ENCODE results near the gene ACOT7.

Gene ACOT7

DNA sequence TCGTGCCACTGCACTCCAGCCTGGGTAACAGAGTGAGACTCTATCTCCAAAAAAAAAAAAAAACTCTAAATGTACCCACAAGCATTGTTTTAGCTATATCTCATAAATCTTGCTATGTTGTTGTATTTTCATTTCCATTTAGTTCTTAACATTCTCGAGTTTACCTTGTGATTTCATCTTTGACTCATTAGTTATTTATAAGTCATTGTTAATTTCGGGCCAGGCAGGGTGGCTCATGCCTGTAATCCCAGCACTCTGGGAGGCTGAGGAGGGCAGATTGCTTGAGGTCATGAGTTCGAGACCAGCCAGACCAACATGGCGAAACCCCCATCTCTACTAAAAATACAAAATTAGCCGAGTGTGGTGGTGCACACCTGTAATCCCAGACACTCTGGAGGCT lies 14.5 kb upstream of the ACOT7 start:
- TF ChIP-seq, protein P1, sequence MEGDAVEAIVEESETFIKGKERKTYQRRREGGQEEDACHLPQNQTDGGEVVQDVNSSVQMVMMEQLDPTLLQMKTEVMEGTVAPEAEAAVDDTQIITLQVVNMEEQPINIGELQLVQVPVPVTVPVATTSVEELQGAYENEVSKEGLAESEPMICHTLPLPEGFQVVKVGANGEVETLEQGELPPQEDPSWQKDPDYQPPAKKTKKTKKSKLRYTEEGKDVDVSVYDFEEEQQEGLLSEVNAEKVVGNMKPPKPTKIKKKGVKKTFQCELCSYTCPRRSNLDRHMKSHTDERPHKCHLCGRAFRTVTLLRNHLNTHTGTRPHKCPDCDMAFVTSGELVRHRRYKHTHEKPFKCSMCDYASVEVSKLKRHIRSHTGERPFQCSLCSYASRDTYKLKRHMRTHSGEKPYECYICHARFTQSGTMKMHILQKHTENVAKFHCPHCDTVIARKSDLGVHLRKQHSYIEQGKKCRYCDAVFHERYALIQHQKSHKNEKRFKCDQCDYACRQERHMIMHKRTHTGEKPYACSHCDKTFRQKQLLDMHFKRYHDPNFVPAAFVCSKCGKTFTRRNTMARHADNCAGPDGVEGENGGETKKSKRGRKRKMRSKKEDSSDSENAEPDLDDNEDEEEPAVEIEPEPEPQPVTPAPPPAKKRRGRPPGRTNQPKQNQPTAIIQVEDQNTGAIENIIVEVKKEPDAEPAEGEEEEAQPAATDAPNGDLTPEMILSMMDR (IDR thresholded peaks at IDR 0.05; ENCODE audit: low read depth, low read length, poor library complexity, severe bottlenecking): no peak
- TF ChIP-seq EZH2phosphoT487 (IDR thresholded peaks at IDR 0.05; ENCODE audit: borderline replicate concordance, low read length): no peak
- Histone ChIP-seq H3K27ac (ENCODE audit: low read depth, low read length) (no peak overlapping the region), H3F3A (ENCODE audit: control insufficient read depth, insufficient read depth) (no peaks in the 10 kb centered on the region), H3K27me3 (ENCODE audit: control insufficient read depth, low read length) (peaks cover 13% of the 10 kb centered on the region), H3K9me2 (replicated peaks; ENCODE audit: control insufficient read depth, low read length) (no peaks in the 10 kb centered on the region), H3K36me3 (ENCODE audit: control insufficient read depth, low read length) (no peaks in the 10 kb centered on the region), H3K4me1 (ENCODE audit: control insufficient read depth, low read length) (no peaks in the 10 kb centered on the region), H3K4me2 (ENCODE audit: low read length) (no peak overlapping the region), H4K20me1 (ENCODE audit: control insufficient read depth, insufficient read depth, low read depth, low read length) (no peaks in the 10 kb centered on the region; the same call in 1 of the 2 replicates), H3K79me2 (ENCODE audit: control insufficient read depth, low read length) (no peaks in the 10 kb centered on the region), H3K4me3 (ENCODE audit: low read length) (no peak overlapping the region), H3K9me3 (ENCODE audit: control insufficient read depth, insufficient read depth, low read length) (no peaks in the 10 kb centered on the region)

DNA sequence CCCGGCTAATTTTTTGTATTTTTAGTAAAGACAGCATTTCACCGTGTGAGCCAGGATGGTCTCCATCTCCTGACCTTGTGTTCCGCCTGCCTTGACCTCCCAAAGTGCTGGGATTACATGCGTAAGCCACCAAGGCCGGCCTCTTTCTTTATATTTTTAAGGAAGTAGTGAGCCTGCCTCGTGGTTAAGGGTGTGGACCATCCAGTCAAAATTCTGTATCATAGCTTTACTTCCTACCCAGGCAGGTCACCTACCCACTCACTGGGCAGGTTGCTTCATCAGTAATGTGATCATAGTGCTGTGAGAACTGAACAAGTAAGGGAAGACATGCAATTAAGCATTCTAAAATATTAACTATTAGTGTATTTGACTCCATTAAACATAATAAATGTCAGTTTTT lies 8.1 kb upstream of the ACOT7 start:
- Histone ChIP-seq H3K9me3 (ENCODE audit: control insufficient read depth, insufficient read depth, low read length) (no peaks in the 10 kb centered on the region), H3K36me3 (ENCODE audit: control insufficient read depth, low read length) (no peaks in the 10 kb centered on the region), H3F3A (ENCODE audit: control insufficient read depth, insufficient read depth) (no peaks in the 10 kb centered on the region), H3K27ac (ENCODE audit: low read depth, low read length) (no peak overlapping the region), H4K20me1 (ENCODE audit: control insufficient read depth, insufficient read depth, low read depth, low read length) (no peaks in the 10 kb centered on the region; the same call in 1 of the 2 replicates), H3K27me3 (ENCODE audit: control insufficient read depth, low read length) (peaks cover 6% of the 10 kb centered on the region), H3K79me2 (ENCODE audit: control insufficient read depth, low read length) (no peaks in the 10 kb centered on the region), H3K9me2 (replicated peaks; ENCODE audit: control insufficient read depth, low read length) (no peaks in the 10 kb centered on the region), H3K4me2 (ENCODE audit: low read length) (no peak overlapping the region), H3K4me3 (ENCODE audit: low read length) (no peak overlapping the region), H3K4me1 (ENCODE audit: control insufficient read depth, low read length) (no peaks in the 10 kb centered on the region)
- TF ChIP-seq, protein P1 (IDR thresholded peaks at IDR 0.05; ENCODE audit: low read depth, low read length, poor library complexity, severe bottlenecking): no peak
- TF ChIP-seq EZH2phosphoT487 (IDR thresholded peaks at IDR 0.05; ENCODE audit: borderline replicate concordance, low read length): no peak

DNA sequence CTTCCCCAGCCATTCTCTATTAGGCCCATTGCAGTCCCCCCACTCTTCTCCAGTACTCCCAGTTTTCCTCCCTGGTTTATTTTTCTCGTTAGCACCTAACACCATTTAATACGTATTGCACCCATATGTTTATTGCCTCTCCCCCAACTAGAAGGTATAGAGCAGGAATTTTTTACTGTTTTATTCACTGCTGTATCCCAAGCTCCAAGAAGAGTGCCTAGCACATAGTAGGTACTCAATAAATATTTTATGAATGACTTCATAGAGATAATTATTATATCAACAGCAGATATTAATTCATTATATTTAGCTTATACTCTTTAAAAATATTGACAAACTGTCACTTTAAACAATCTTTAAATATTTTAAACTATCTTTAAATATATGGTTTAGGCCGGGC lies 5.7 kb upstream of the ACOT7 start:
- H3K79me2 ChIP-seq (ENCODE audit: control insufficient read depth, low read length): no peaks in the 10 kb centered on the region
- peaks cover 8% of the 10 kb centered on the region for H3K4me1 ChIP-seq (ENCODE audit: control insufficient read depth, low read length)
- no peak overlapping the region for H3K4me3 ChIP-seq (ENCODE audit: low read length)
- TF ChIP-seq, protein P1 (IDR thresholded peaks at IDR 0.05; ENCODE audit: low read depth, low read length, poor library complexity, severe bottlenecking): no peak
- TF ChIP-seq EZH2phosphoT487 (IDR thresholded peaks at IDR 0.05; ENCODE audit: borderline replicate concordance, low read length): no peak
- no peaks in the 10 kb centered on the region for H3K9me3 ChIP-seq (ENCODE audit: control insufficient read depth, insufficient read depth, low read length)
- no peak overlapping the region for H3K4me2 ChIP-seq (ENCODE audit: low read length)
- H3K9me2 ChIP-seq (replicated peaks; ENCODE audit: control insufficient read depth, low read length): no peaks in the 10 kb centered on the region
- H3K27me3 ChIP-seq (ENCODE audit: control insufficient read depth, low read length): no peaks in the 10 kb centered on the region
- H4K20me1 ChIP-seq (ENCODE audit: control insufficient read depth, insufficient read depth, low read depth, low read length): no peaks in the 10 kb centered on the region
- no peaks in the 10 kb centered on the region for H3K36me3 ChIP-seq (ENCODE audit: control insufficient read depth, low read length)
- no peaks in the 10 kb centered on the region; the same call in 1 of the 2 replicates for H3F3A ChIP-seq (ENCODE audit: control insufficient read depth, insufficient read depth)
- no peak overlapping the region for H3K27ac ChIP-seq (ENCODE audit: low read depth, low read length)
